ENCODE data around the gene WNT7B.

GRCh38 chr22:45934168-45934564, 42.8 kb downstream of the WNT7B start:
- TF ChIP-seq, protein P1, sequence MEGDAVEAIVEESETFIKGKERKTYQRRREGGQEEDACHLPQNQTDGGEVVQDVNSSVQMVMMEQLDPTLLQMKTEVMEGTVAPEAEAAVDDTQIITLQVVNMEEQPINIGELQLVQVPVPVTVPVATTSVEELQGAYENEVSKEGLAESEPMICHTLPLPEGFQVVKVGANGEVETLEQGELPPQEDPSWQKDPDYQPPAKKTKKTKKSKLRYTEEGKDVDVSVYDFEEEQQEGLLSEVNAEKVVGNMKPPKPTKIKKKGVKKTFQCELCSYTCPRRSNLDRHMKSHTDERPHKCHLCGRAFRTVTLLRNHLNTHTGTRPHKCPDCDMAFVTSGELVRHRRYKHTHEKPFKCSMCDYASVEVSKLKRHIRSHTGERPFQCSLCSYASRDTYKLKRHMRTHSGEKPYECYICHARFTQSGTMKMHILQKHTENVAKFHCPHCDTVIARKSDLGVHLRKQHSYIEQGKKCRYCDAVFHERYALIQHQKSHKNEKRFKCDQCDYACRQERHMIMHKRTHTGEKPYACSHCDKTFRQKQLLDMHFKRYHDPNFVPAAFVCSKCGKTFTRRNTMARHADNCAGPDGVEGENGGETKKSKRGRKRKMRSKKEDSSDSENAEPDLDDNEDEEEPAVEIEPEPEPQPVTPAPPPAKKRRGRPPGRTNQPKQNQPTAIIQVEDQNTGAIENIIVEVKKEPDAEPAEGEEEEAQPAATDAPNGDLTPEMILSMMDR (IDR thresholded peaks at IDR 0.05): no peak
- TF ChIP-seq POLR2A (IDR thresholded peaks at IDR 0.05): no peak
- TF ChIP-seq EP300 (IDR thresholded peaks at IDR 0.05): no peak
- TF ChIP-seq POLR2AphosphoS5 (IDR thresholded peaks at IDR 0.05): no peak
